Hepatocyte (in vitro differentiated cells): ENCODE results near the gene GALNT1.

Experiments used
- EZH2 ChIP-seq: fragments of 200-600 bp; sonication (generic); IDR thresholded peaks from 2 replicates; pipeline ENCODE4 v1.6.1; 2016; ENCODE audit warnings: antibody characterized with exemption, mild to moderate bottlenecking, borderline replicate concordance
- TF ChIP-seq, protein P1 (sequence below): fragments of 200-600 bp; sonication (generic); IDR thresholded peaks from 2 replicates; pipeline ENCODE4 v1.5.1; 2016; ENCODE audit warnings: antibody characterized with exemption, mild to moderate bottlenecking; ENCODE audit not compliant: poor library complexity

DNA sequence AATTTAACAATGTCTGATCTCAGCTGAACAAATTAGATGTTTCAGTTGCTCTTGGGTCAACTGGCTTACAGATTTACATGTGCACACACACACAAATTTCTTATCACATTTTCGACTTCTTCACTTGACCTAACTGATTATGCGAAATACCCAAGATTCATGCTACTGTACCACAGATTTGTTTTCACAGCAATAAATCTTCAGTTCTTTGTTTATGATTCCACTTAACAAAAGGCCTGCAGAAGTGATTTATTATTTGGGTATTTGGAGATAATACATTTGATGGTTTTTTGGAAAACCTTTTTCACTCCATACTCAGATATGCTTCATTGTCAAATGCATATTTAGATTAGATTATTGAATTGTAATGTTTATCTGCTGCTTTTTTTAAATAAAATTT lies 129.0 kb downstream of the GALNT1 start:
- TF ChIP-seq, protein P1, sequence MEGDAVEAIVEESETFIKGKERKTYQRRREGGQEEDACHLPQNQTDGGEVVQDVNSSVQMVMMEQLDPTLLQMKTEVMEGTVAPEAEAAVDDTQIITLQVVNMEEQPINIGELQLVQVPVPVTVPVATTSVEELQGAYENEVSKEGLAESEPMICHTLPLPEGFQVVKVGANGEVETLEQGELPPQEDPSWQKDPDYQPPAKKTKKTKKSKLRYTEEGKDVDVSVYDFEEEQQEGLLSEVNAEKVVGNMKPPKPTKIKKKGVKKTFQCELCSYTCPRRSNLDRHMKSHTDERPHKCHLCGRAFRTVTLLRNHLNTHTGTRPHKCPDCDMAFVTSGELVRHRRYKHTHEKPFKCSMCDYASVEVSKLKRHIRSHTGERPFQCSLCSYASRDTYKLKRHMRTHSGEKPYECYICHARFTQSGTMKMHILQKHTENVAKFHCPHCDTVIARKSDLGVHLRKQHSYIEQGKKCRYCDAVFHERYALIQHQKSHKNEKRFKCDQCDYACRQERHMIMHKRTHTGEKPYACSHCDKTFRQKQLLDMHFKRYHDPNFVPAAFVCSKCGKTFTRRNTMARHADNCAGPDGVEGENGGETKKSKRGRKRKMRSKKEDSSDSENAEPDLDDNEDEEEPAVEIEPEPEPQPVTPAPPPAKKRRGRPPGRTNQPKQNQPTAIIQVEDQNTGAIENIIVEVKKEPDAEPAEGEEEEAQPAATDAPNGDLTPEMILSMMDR, result no peak
- no peak for TF ChIP-seq EZH2
